Measurements from ENCODE around the gene LRP2.
A peak's percentile ranks its signal among the peaks of the same experiment; 100 is the strongest.
"Not testable (repeated sequence)": the region's sequence is repeated elsewhere in the genome, so short reads cannot be mapped to it uniquely, and the experiment has no call there.

The LRP2 gene
- long read RNA-seq, donor 1, partial matches to known transcripts: 11 of 12 reads
- long read RNA-seq, donor 1, other reads (novel, unspliced or antisense): 0 of 12 reads
- long read RNA-seq, donor 2: 0 reads
- long read RNA-seq, donor 3, full-length matches to known transcripts: 1 of 7 reads
- long read RNA-seq, donor 3, partial matches to known transcripts: 6 of 7 reads
- long read RNA-seq, donor 3, other reads (novel, unspliced or antisense): 0 of 7 reads
- long read RNA-seq, donor 4, partial matches to known transcripts: 41 of 41 reads
- long read RNA-seq, donor 4, other reads (novel, unspliced or antisense): 0 of 41 reads
- long read RNA-seq, donor 5, partial matches to known transcripts: 19 of 21 reads
- long read RNA-seq, donor 5, other reads (novel, unspliced or antisense): 0 of 21 reads
- long read RNA-seq, donor 6, partial matches to known transcripts: 30 of 30 reads
- long read RNA-seq, donor 6, other reads (novel, unspliced or antisense): 0 of 30 reads
- long read RNA-seq, donor 7, partial matches to known transcripts: 88 of 89 reads
- long read RNA-seq, donor 7, other reads (novel, unspliced or antisense): 0 of 89 reads
- long read RNA-seq, donor 8, partial matches to known transcripts: 19 of 20 reads
- long read RNA-seq, donor 8, other reads (novel, unspliced or antisense): 0 of 20 reads

GRCh38 chr2:169362118-169362893 is at the start of gene LRP2:
Gene LRP2 (minus strand): TSS chr2:169362534. CDS start chr2:169362399, 135 bp downstream.
- DNase-seq: peak; percentile 74

- no peak for DNase-seq
Observed at GRCh38 chr2:169406891-169407290, 44.6 kb upstream of the LRP2 start.

- DNase-seq: not testable (repeated sequence)
Observed at GRCh38 chr2:169399491-169399890, 37.2 kb upstream of the LRP2 start.

GRCh38 chr2:169397697-169398096 is 35.4 kb upstream of the LRP2 start:
- no peak for DNase-seq

- DNase-seq: no peak
Observed at GRCh38 chr2:169395821-169396374, 33.6 kb upstream of the LRP2 start.

GRCh38 chr2:169393068-169393590 is 30.8 kb upstream of the LRP2 start:
- DNase-seq: no peak

GRCh38 chr2:169391236-169391635 is 28.9 kb upstream of the LRP2 start:
- DNase-seq: no peak

- DNase-seq: no peak
Observed at GRCh38 chr2:169388161-169388560, 25.8 kb upstream of the LRP2 start.

GRCh38 chr2:169386722-169387121 is 24.4 kb upstream of the LRP2 start:
- DNase-seq: no peak

- DNase-seq: no peak
Observed at GRCh38 chr2:169384816-169385215, 22.5 kb upstream of the LRP2 start.

- DNase-seq: no peak
Observed at GRCh38 chr2:169372561-169372960, 10.2 kb upstream of the LRP2 start.

GRCh38 chr2:169366066-169366465 is 3.7 kb upstream of the LRP2 start:
- no peak for DNase-seq

GRCh38 chr2:169365029-169365480 is 2.7 kb upstream of the LRP2 start:
- no peak for DNase-seq

- peak; percentile 67 for DNase-seq
Observed at GRCh38 chr2:169363560-169364150, 1.3 kb upstream of the LRP2 start.

- no peak for DNase-seq
Observed at GRCh38 chr2:169362894-169363559, 693 bp upstream of the LRP2 start.

- DNase-seq: peak; percentile 77
Observed at GRCh38 chr2:169361706-169362117, 622 bp downstream of the LRP2 start.

- DNase-seq: peak; percentile 36
Observed at GRCh38 chr2:169360984-169361705, 1.2 kb downstream of the LRP2 start.

GRCh38 chr2:169358016-169358415 is 4.3 kb downstream of the LRP2 start:
- no peak for DNase-seq

- no peak for DNase-seq
Observed at GRCh38 chr2:169354244-169354643, 8.1 kb downstream of the LRP2 start.

- no peak for DNase-seq
Observed at GRCh38 chr2:169351725-169352124, 10.6 kb downstream of the LRP2 start.

- no peak for DNase-seq
Observed at GRCh38 chr2:169349535-169349934, 12.8 kb downstream of the LRP2 start.

Measured in right kidney (tissue), 9 donors.